C4-2B (cell line): ENCODE results near the gene TEX12.

ENCODE experiments used
- ZFX ChIP-seq: fragments of 450-650 bp; IDR thresholded peaks from 2 replicates; pipeline ENCODE4 v1.6.1; 2017
- TF ChIP-seq, protein P1 (sequence below): fragments of 450-650 bp; conservative IDR thresholded peaks from 2 replicates; pipeline ENCODE4 v1.5.1; 2017; ENCODE audit warnings: mild to moderate bottlenecking

DNA sequence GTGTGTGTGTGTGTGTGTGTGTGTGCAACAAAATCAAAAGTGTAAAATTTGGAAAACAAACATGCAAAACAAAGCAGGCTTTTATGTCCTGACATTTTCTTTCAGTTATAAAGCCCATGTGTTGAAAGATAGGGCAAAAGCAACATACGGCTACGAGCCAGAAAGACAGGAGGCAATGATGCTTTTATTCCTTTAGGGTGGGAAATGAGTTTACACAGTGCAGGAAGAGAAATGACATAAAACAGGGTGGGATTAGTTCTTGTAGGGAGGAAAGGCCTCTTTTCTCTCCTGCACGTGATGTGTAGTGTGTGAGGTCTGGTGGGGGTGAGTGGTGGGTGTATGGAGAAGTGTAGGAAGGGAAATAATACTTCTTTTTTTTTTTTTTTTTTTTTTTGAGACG lies 32.7 kb upstream of the TEX12 start:
- TF ChIP-seq, protein P1, sequence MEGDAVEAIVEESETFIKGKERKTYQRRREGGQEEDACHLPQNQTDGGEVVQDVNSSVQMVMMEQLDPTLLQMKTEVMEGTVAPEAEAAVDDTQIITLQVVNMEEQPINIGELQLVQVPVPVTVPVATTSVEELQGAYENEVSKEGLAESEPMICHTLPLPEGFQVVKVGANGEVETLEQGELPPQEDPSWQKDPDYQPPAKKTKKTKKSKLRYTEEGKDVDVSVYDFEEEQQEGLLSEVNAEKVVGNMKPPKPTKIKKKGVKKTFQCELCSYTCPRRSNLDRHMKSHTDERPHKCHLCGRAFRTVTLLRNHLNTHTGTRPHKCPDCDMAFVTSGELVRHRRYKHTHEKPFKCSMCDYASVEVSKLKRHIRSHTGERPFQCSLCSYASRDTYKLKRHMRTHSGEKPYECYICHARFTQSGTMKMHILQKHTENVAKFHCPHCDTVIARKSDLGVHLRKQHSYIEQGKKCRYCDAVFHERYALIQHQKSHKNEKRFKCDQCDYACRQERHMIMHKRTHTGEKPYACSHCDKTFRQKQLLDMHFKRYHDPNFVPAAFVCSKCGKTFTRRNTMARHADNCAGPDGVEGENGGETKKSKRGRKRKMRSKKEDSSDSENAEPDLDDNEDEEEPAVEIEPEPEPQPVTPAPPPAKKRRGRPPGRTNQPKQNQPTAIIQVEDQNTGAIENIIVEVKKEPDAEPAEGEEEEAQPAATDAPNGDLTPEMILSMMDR: no peak
- TF ChIP-seq ZFX: no peak
